GM10266 (cell line): ENCODE results near the gene CLRN3.

ENCODE experiments used
- DNase-seq: peaks from one replicate; pipeline ENCODE4 v3.0.0; 2012; ENCODE audit errors: extremely low spot score
- TF ChIP-seq, protein P1 (sequence below): IDR thresholded peaks from 2 replicates; pipeline ENCODE4 v1.5.1; 2012; ENCODE audit warnings: mild to moderate bottlenecking, low read depth; ENCODE audit not compliant: control insufficient read depth, insufficient read depth; ENCODE audit errors: missing control alignments

CLRN3 gene

DNA sequence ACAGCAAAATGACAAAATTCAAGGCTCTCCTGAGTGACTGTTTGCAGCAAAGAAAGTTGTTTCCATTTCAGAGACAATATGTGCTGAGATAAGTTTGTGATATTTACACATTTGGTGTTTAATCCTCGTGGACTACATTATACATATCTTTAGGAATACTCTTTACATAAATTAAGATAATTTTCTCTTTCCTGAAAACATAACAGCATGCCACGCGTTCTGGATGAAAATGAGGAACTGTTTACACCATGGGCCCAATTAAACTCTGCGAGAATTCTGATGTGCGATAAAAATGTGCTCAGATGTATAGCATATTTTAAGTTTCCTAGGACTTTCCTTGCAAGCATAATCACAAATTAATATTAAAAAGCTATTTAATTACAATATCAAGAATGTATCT, 40.5 kb upstream of the CLRN3 start:
- TF ChIP-seq, protein P1, sequence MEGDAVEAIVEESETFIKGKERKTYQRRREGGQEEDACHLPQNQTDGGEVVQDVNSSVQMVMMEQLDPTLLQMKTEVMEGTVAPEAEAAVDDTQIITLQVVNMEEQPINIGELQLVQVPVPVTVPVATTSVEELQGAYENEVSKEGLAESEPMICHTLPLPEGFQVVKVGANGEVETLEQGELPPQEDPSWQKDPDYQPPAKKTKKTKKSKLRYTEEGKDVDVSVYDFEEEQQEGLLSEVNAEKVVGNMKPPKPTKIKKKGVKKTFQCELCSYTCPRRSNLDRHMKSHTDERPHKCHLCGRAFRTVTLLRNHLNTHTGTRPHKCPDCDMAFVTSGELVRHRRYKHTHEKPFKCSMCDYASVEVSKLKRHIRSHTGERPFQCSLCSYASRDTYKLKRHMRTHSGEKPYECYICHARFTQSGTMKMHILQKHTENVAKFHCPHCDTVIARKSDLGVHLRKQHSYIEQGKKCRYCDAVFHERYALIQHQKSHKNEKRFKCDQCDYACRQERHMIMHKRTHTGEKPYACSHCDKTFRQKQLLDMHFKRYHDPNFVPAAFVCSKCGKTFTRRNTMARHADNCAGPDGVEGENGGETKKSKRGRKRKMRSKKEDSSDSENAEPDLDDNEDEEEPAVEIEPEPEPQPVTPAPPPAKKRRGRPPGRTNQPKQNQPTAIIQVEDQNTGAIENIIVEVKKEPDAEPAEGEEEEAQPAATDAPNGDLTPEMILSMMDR = no peak
- no peak for DNase-seq

DNA sequence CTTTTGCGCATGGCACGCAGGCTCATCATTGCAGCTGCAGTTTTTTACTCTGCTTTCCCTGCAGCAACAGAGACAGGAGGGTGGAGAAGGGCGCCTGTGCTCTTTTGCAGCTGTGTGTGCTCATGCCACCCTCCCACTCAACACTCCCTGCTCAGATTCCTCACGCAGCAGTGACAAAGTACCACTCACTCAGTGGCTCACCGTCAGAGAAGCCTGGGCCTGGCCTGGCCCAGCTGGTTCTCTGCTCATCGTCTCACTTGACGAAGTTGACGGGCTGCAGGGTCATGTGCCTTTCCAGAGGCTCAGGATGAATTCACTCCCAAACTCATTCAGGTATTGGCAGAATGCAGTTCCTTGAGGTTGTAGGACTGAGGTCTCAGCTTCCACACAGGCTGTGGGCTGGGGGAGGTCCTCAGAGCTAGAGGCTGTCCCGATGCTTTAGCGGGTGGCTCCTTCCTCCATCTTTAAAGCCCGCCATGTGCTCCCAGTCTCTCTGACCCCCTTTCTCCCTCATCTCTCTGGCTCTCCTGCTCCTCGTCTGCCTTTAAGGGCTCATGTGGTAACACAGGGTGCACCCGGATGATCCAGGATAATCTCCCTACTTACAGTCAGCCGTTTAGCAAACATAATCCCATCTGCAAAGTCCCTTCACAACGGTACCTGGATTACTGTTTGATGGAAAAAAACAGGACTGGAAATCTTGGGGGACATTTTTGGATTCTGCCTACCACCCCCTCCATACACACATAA, 40.0 kb upstream of the CLRN3 start:
- TF ChIP-seq, protein P1 = no peak
- DNase-seq = no peak

DNA sequence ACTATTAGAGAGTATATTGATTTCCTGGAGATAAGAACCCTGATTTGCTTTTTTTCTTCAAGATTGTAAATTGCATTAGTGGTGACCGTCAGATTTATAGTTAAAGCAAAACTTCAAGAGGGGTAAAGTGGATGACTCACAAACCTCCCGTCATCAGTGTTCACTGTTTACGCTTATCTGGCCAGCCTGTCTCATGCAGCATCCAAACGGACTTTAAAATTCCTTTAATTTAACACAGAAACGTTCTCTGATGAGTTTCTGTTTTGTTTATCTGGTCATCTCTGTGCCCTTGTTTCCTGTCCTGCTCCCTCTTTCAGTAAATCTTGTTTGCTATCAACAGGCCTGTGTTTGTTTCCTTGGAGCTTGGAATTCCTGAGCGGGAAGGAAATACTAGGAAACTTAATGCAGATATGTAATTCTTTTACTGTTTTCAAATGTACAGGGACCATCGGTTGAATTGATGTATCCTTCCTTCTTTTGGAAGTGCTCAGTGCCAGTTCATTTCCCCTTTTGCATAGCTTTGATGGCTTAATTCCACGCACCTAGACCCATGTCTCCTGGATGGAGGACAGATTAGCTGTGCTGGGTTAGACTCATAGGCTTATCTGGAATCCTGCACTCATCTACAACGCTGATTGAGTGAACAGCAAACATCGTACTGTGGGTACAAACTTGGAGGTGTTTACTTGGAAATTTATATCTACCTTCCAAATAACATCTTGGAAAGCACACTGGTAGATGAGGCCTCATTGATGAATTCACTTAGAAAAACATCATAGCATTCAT, 35.5 kb upstream of the CLRN3 start:
- TF ChIP-seq, protein P1 = no peak
- no peak for DNase-seq

DNA sequence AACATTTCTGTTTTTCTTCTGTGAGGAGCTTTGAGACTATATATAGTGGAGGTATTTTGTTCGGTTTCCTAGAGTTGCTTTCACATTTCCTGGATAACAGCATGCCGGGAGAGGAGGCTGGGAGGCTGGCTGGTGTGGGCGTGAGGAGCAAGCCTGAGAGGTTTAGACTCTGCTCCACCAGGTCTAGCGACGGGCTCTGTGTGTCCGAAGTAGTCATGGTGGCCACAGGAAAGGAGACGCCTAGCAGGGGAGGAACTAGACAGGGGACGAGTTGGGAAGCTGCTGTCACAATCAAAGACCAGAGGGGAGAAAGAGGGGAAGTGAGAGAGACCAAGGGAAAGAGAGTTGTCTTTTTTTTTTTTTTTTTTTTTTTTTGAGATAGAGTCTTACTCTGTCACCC, 33.7 kb upstream of the CLRN3 start:
- DNase-seq = no peak
- TF ChIP-seq, protein P1 = no peak

DNA sequence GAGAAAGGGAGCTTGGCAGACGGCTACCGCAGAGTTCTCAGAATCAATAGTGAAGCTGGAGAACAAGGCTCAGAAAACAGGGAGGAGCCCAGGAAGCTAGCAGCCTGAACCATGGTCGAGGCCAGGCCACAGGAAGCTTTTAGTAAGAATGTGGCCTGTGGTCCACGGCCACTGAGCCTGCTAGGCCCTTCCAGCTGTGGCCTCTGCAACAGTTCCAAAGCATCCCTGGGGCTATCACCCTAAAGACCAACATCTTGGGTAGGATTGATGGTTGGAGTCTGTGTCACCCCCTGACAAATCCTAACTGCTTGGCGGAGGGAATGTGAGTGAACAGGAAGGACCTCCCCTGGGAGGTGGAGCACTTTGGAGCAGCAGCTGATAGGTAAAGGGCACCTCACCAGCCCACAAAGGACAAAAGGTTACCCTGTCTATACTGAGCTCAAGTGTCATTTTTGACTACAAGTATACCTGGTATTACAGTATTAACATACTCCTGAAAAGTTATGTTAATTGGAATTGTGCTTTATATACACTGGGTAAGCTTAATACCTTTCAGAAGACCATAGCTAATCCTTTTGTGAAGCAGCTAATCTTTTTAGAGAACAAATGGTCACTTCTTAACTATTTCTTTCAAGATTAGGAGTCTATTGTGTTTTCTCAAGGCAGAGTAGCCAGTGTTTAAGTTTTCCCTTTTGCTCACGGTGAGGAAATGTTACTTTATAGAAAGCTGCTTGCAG, 32.9 kb upstream of the CLRN3 start:
- DNase-seq = no peak

DNA sequence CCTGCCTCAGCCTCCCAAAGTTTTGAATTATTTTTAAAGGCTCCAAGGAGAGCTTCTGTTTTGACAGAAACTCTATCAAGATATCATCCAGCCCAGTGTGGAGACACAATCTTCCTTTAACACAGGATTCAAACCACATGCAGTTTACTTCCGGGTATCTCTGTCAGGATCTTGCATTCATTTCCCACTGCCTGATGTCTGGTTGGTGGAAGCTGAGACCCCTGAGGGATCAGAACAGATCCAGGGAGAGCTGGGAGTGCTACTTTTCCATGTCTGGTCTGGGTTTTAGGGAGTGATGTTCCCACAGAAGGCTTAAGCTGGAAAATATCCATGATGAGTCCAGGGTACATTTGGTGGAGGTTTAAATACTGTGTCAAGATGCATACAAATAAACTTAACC, 30.9 kb upstream of the CLRN3 start:
- DNase-seq = no peak
- TF ChIP-seq, protein P1 = no peak

More for the DNA sequence above, 32.9 kb upstream of the CLRN3 start:
- TF ChIP-seq, protein P1 = no peak
